ENCODE results near the gene TANK. TPM values are rescaled to one million over a fixed set of nuclear protein-coding genes. Genes with fewer than 3 reads are reported as not detected.

Gene TANK
- total and polyA plus RNA-seq, 2 donors (not counting 3 experiments of a cell fraction or from before 2014, with no cell fraction given) = 33.3 to 83.2 TPM

- dilution Hi-C loops (cut with MboI; ENCODE audit: extremely low pct_ligation_motif_present, low sequenced_read_pairs) (no loop called here), intact Hi-C loops (cut with micrococcal nuclease) (no loop called here)
- BruUV-seq (replicated peaks) = no TSS peak
- no peak overlapping the region for H3K4me2 ChIP-seq (ENCODE audit: insufficient read depth, low read length)
- H3K79me2 ChIP-seq (ENCODE audit: control insufficient read depth, insufficient read depth, low read length) = no peaks in the 10 kb centered on the region
- POLR2A ChIA-PET = no interaction called here
- H4K20me1 ChIP-seq (replicated peaks; ENCODE audit: control insufficient read depth, extremely low read depth, insufficient read depth, low read length) = no peaks in the 10 kb centered on the region
- no peak overlapping the region for H2AFZ ChIP-seq (ENCODE audit: low read depth, low read length)
- H3K4me3 ChIP-seq (replicated peaks in 1 of 3; ENCODE audit: insufficient read depth in 1 of 3, low read depth in 1 of 3, low read length in 3 of 3) = no peak overlapping the region
- TF ChIP-seq EZH2 (IDR thresholded peaks at IDR 0.05; ENCODE audit: borderline replicate concordance, low read depth, low read length, severe bottlenecking) = no peak
- no peak for TF ChIP-seq POLR2AphosphoS5 (IDR thresholded peaks at IDR 0.05; ENCODE audit: insufficient read depth, low read depth, low read length)
- H3K9me3 ChIP-seq (replicated peaks; ENCODE audit: control insufficient read depth, insufficient read depth, low read length) = no peaks in the 10 kb centered on the region
- H3K9me1 ChIP-seq (replicated peaks; ENCODE audit: control insufficient read depth, extremely low read depth, insufficient read depth, low read length) = no peaks in the 10 kb centered on the region
- no peaks in the 10 kb centered on the region for H3K27me3 ChIP-seq (ENCODE audit: control insufficient read depth in 2 of 2, insufficient read depth in 2 of 2, low read length in 2 of 2)
- H3K27ac ChIP-seq (ENCODE audit: insufficient read depth, low read depth, low read length) = no peak overlapping the region
- H3K36me3 ChIP-seq (ENCODE audit: control insufficient read depth in 2 of 2, extremely low read depth in 1 of 2, insufficient read depth in 2 of 2, low read length in 2 of 2) = no peaks in the 10 kb centered on the region
- no peak for DNase-seq (ENCODE audit: low read depth, low spot score)
- no peak for FAIRE-seq
- no peaks in the 10 kb centered on the region for H3K4me1 ChIP-seq (ENCODE audit: control insufficient read depth, extremely low read depth, insufficient read depth, low read length)
- CTCF ChIA-PET = interaction anchor here (0.7 to 1.2 kb wide), 3 partner anchors 10 to 26 kb away, joined by 3 to 6 read pairs (median 3); no protein-coding TSS in a partner anchor
- no peak overlapping the region for H3K9ac ChIP-seq (replicated peaks; ENCODE audit: extremely low read depth, insufficient read depth, low read length)
Measured at GRCh38 chr2:161116509-161116908, 43.7 kb upstream of the TANK start.

DNA sequence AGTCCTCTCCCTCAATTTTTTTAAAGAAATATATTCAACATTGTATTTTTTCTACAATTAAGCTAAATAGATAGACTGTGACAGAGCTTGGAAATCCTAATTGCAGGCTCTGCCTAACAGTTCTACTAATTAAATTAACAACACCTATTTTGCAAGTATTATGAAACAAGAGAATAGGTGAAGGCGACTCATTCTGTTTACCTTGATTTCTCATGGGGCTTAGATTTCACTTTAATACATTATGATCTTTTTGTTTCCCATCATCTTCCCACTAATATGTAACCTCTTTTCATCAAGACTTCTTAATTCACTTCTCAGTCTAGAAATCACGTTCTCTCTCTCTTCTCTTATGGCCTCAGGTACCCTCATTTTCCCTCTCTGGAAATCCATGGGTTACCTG, 42.7 kb upstream of the TANK start:
- Histone ChIP-seq H3K9ac (replicated peaks; ENCODE audit: extremely low read depth, insufficient read depth, low read length) (no peak overlapping the region), H2AFZ (ENCODE audit: low read depth, low read length) (no peak overlapping the region), H3K79me2 (ENCODE audit: control insufficient read depth, insufficient read depth, low read length) (no peaks in the 10 kb centered on the region), H3K9me1 (replicated peaks; ENCODE audit: control insufficient read depth, extremely low read depth, insufficient read depth, low read length) (no peaks in the 10 kb centered on the region), H3K9me3 (replicated peaks; ENCODE audit: control insufficient read depth, insufficient read depth, low read length) (no peaks in the 10 kb centered on the region), H3K4me1 (ENCODE audit: control insufficient read depth, extremely low read depth, insufficient read depth, low read length) (peaks cover 8% of the 10 kb centered on the region), H3K36me3 (ENCODE audit: control insufficient read depth in 2 of 2, extremely low read depth in 1 of 2, insufficient read depth in 2 of 2, low read length in 2 of 2) (no peaks in the 10 kb centered on the region), H3K27me3 (ENCODE audit: control insufficient read depth in 2 of 2, insufficient read depth in 2 of 2, low read length in 2 of 2) (no peaks in the 10 kb centered on the region), H3K27ac (ENCODE audit: insufficient read depth, low read depth, low read length) (no peak overlapping the region), H4K20me1 (replicated peaks; ENCODE audit: control insufficient read depth, extremely low read depth, insufficient read depth, low read length) (no peaks in the 10 kb centered on the region), H3K4me2 (ENCODE audit: insufficient read depth, low read length) (no peak overlapping the region), H3K4me3 (replicated peaks in 1 of 3; ENCODE audit: insufficient read depth in 1 of 3, low read depth in 1 of 3, low read length in 3 of 3) (no peak overlapping the region)
- FAIRE-seq (no peak), DNase-seq (ENCODE audit: low read depth, low spot score) (no peak)
- dilution Hi-C loops (cut with MboI; ENCODE audit: extremely low pct_ligation_motif_present, low sequenced_read_pairs) = no loop called here
- intact Hi-C loops (cut with micrococcal nuclease) = no loop called here
- TF ChIP-seq, protein P1, sequence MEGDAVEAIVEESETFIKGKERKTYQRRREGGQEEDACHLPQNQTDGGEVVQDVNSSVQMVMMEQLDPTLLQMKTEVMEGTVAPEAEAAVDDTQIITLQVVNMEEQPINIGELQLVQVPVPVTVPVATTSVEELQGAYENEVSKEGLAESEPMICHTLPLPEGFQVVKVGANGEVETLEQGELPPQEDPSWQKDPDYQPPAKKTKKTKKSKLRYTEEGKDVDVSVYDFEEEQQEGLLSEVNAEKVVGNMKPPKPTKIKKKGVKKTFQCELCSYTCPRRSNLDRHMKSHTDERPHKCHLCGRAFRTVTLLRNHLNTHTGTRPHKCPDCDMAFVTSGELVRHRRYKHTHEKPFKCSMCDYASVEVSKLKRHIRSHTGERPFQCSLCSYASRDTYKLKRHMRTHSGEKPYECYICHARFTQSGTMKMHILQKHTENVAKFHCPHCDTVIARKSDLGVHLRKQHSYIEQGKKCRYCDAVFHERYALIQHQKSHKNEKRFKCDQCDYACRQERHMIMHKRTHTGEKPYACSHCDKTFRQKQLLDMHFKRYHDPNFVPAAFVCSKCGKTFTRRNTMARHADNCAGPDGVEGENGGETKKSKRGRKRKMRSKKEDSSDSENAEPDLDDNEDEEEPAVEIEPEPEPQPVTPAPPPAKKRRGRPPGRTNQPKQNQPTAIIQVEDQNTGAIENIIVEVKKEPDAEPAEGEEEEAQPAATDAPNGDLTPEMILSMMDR (IDR thresholded peaks at IDR 0.05; ENCODE audit: extremely low read depth in 1 of 2, insufficient read depth in 1 of 2, low read depth in 1 of 2, low read length in 2 of 2) = no peak
- no peak for TF ChIP-seq JUN (IDR thresholded peaks at IDR 0.05; ENCODE audit: borderline replicate concordance, insufficient read depth, insufficient read length, low read depth)
- no peak for TF ChIP-seq POLR2A (IDR thresholded peaks at IDR 0.05; ENCODE audit: low read depth, low read length)
- TF ChIP-seq POLR2AphosphoS5 (IDR thresholded peaks at IDR 0.05; ENCODE audit: insufficient read depth, low read depth, low read length) = no peak
- no peak for TF ChIP-seq EZH2 (IDR thresholded peaks at IDR 0.05; ENCODE audit: borderline replicate concordance, low read depth, low read length, severe bottlenecking)
- TF ChIP-seq MYC (IDR thresholded peaks at IDR 0.05; ENCODE audit: low read depth, low read length) = no peak
- TF ChIP-seq, protein P2, sequence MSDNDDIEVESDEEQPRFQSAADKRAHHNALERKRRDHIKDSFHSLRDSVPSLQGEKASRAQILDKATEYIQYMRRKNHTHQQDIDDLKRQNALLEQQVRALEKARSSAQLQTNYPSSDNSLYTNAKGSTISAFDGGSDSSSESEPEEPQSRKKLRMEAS (IDR thresholded peaks at IDR 0.05; ENCODE audit: insufficient read depth, insufficient read length) = no peak
- TF ChIP-seq FOS (IDR thresholded peaks at IDR 0.05; ENCODE audit: borderline replicate concordance, insufficient read depth, low read length) = no peak
- no peak for TF ChIP-seq GATA2 (IDR thresholded peaks at IDR 0.05; ENCODE audit: insufficient read depth, insufficient read length, low read depth, low read length)
- BruUV-seq (replicated peaks) = no TSS peak
- ChIA-PET CTCF (interaction anchor here (0.7 to 1.6 kb wide), 2 partner anchors 27 to 54 kb away, joined by 3 to 6 read pairs; no protein-coding TSS in a partner anchor), POLR2A (no interaction called here)
